HepG2 (cell line): ENCODE data around the gene ZNF79. TPM values are rescaled to one million over a fixed set of nuclear protein-coding genes. Genes with fewer than 3 reads are reported as not detected.
A peak's percentile ranks its signal among the peaks of the same experiment; 100 is the strongest.

Experiments used
- AGO2 ChIP-seq: fragments of 200-400 bp; formaldehyde crosslinking; optimal IDR thresholded peaks from 2 replicates; pipeline ENCODE3; 2017; ENCODE audit warnings: mild to moderate bottlenecking, low read depth, low read length, moderate library complexity
- ATF1 ChIP-seq: IDR thresholded peaks from 2 replicates; pipeline ENCODE4 v1.6.1; 2016; ENCODE audit warnings: mild to moderate bottlenecking, control low read depth
- ELF4 ChIP-seq: sonication (generic); formaldehyde crosslinking; IDR thresholded peaks from 2 replicates; pipeline ENCODE4 v1.5.0; 2020; ENCODE audit warnings: missing genetic modification reagents, mild to moderate bottlenecking, moderate library complexity, borderline replicate concordance
- FOXA1 ChIP-seq, 2 experiments: fragments of 450-650 bp in 1 of 2; sonication (generic) in 1 of 2; formaldehyde crosslinking in 1 of 2; IDR thresholded peaks; 2 replicates each; pipeline versions ENCODE4 v1.4.0 to v1.6.1; 2016 to 2020; ENCODE audit warnings: missing genetic modification reagents in 1 of 2
- IRX3 ChIP-seq: sonication (generic); formaldehyde crosslinking; IDR thresholded peaks from 2 replicates; pipeline ENCODE4 v1.8.1; 2023; ENCODE audit warnings: mild to moderate bottlenecking, low read depth, missing genetic modification reagents, borderline replicate concordance
- KDM4B ChIP-seq: sonication (generic); formaldehyde crosslinking; IDR thresholded peaks from 2 replicates; pipeline ENCODE4 v1.4.0; 2020; ENCODE audit warnings: missing genetic modification reagents
- MAZ ChIP-seq, 2 experiments: sonication (generic) in 1 of 2; formaldehyde crosslinking in 1 of 2; IDR thresholded peaks; 2 replicates each; pipeline versions ENCODE4 v1.5.0 to v1.6.1; 2012 to 2020; ENCODE audit warnings: low read depth in 2 of 2, mild to moderate bottlenecking in 2 of 2, borderline replicate concordance in 1 of 2, improper control_type of control experiment in 1 of 2, low read length in 1 of 2, missing genetic modification reagents in 1 of 2, moderate library complexity in 1 of 2
- MED13 ChIP-seq: sonication (generic); formaldehyde crosslinking; IDR thresholded peaks from 2 replicates; pipeline ENCODE4 v1.5.0; 2020; ENCODE audit warnings: missing genetic modification reagents
- MIER3 ChIP-seq: IDR thresholded peaks from 2 replicates; pipeline ENCODE4 v1.6.1; 2016; ENCODE audit warnings: missing compliant biosample characterization, borderline replicate concordance
- MTF1 ChIP-seq: sonication (generic); formaldehyde crosslinking; IDR thresholded peaks from 2 replicates; pipeline ENCODE4 v1.5.0; 2020; ENCODE audit warnings: missing genetic modification reagents
- NCOA2 ChIP-seq: sonication (generic); formaldehyde crosslinking; IDR thresholded peaks from 2 replicates; pipeline ENCODE4 v1.8.0; 2022; ENCODE audit warnings: inconsistent platforms
- NFYB ChIP-seq: sonication (generic); formaldehyde crosslinking; IDR thresholded peaks from 2 replicates; pipeline ENCODE4 v1.4.0; 2020; ENCODE audit warnings: missing genetic modification reagents
- NONO ChIP-seq, 2 experiments: fragments of 450-650 bp in 1 of 2; sonication (generic) in 1 of 2; formaldehyde crosslinking in 1 of 2; IDR thresholded peaks in 1 of 2; conservative IDR thresholded peaks in 1 of 2; 2 replicates each; pipeline versions ENCODE4 v1.6.1 to v1.8.0; 2017 to 2022; ENCODE audit warnings: mild to moderate bottlenecking in 1 of 2, missing genetic modification reagents in 1 of 2, moderate library complexity in 1 of 2
- PHF5A ChIP-seq: IDR thresholded peaks from one replicate; pipeline ENCODE4 v1.6.1; 2018; ENCODE audit warnings: low read depth, missing genetic modification reagents; ENCODE audit not compliant: unreplicated experiment
- SOX13 ChIP-seq, 3 experiments: fragments of 450-650 bp in 1 of 3; sonication (generic) in 1 of 3; formaldehyde crosslinking in 1 of 3; IDR thresholded peaks in 2 of 3; conservative IDR thresholded peaks in 1 of 3; 2 replicates each; pipeline versions ENCODE4 v1.5.0 to v1.6.1; 2016 to 2020; ENCODE audit warnings: antibody characterized with exemption in 1 of 3, mild to moderate bottlenecking in 1 of 3, missing compliant biosample characterization in 1 of 3, missing genetic modification reagents in 1 of 3, moderate library complexity in 1 of 3
- ZBTB7A ChIP-seq: sonication (generic); formaldehyde crosslinking; IDR thresholded peaks from 2 replicates; pipeline ENCODE4 v1.8.0; 2022; ENCODE audit warnings: mild to moderate bottlenecking, missing genetic modification reagents
- ZKSCAN5 ChIP-seq: sonication (generic); formaldehyde crosslinking; IDR thresholded peaks from 2 replicates; pipeline ENCODE4 v1.5.1; 2020; ENCODE audit warnings: mild to moderate bottlenecking, missing genetic modification reagents
- ZNF136 ChIP-seq: sonication (generic); formaldehyde crosslinking; IDR thresholded peaks from 2 replicates; pipeline ENCODE4 v1.8.1; 2022; ENCODE audit warnings: low read depth, mild to moderate bottlenecking, moderate library complexity, missing genetic modification reagents
- ZNF180 ChIP-seq: sonication (generic); formaldehyde crosslinking; IDR thresholded peaks from 2 replicates; pipeline ENCODE4 v1.4.0; 2020; ENCODE audit warnings: low read depth, missing genetic modification reagents, borderline replicate concordance
- ZNF44 ChIP-seq: sonication (generic); formaldehyde crosslinking; IDR thresholded peaks from 2 replicates; pipeline ENCODE4 v1.5.1; 2020; ENCODE audit warnings: mild to moderate bottlenecking, missing genetic modification reagents
- ZNF713 ChIP-seq: sonication (generic); formaldehyde crosslinking; IDR thresholded peaks from 2 replicates; pipeline ENCODE4 v1.4.0; 2020; ENCODE audit warnings: mild to moderate bottlenecking, missing genetic modification reagents
- ZSCAN30 ChIP-seq: sonication (generic); formaldehyde crosslinking; IDR thresholded peaks from 2 replicates; pipeline ENCODE4 v1.5.0; 2020; ENCODE audit warnings: mild to moderate bottlenecking, missing genetic modification reagents
- polyA plus RNA-seq, 8 experiments: library from polyadenylated mRNA; depleted of rRNA in 3 of 8; stranded (reverse) in 7 of 8; unstranded in 1 of 8; fragments of >200 nt; fragmentation: Illumina TruSeq in 4 of 8; extraction: Trizol in 4 of 8; gene quantifications; 2 replicates each; pipeline versions ENCODE4 v1.2.1 to v1.2.3, GENCODE V29; 2011 to 2016; ENCODE audit warnings: low read depth in 4 of 8, missing spikeins in 1 of 8, mixed read lengths in 1 of 8; ENCODE audit not compliant: insufficient read depth in 1 of 8
- total RNA-seq, 5 experiments: library from RNA; depleted of rRNA; stranded (reverse); fragments of >200 nt; fragmentation: Illumina TruSeq; extraction: Trizol; gene quantifications; 2 replicates each; pipeline ENCODE4 v1.2.3, GENCODE V29; 2016; ENCODE audit warnings: low read depth in 1 of 5
- TF ChIP-seq, protein P1 (sequence below): sonication (generic); formaldehyde crosslinking; IDR thresholded peaks from 2 replicates; pipeline ENCODE4 v1.4.0; 2020; ENCODE audit warnings: missing genetic modification reagents, borderline replicate concordance
- TF ChIP-seq, protein P2 (sequence below): sonication (generic); formaldehyde crosslinking; IDR thresholded peaks from 2 replicates; pipeline ENCODE4 v1.5.0; 2020; ENCODE audit warnings: missing genetic modification reagents

The ZNF79 gene
- total and polyA plus RNA-seq, 2 of the 13 experiments (the other 11 are each of a cell fraction or from before 2014, with no cell fraction given), result 3.7 to 8.1 TPM

DNA sequence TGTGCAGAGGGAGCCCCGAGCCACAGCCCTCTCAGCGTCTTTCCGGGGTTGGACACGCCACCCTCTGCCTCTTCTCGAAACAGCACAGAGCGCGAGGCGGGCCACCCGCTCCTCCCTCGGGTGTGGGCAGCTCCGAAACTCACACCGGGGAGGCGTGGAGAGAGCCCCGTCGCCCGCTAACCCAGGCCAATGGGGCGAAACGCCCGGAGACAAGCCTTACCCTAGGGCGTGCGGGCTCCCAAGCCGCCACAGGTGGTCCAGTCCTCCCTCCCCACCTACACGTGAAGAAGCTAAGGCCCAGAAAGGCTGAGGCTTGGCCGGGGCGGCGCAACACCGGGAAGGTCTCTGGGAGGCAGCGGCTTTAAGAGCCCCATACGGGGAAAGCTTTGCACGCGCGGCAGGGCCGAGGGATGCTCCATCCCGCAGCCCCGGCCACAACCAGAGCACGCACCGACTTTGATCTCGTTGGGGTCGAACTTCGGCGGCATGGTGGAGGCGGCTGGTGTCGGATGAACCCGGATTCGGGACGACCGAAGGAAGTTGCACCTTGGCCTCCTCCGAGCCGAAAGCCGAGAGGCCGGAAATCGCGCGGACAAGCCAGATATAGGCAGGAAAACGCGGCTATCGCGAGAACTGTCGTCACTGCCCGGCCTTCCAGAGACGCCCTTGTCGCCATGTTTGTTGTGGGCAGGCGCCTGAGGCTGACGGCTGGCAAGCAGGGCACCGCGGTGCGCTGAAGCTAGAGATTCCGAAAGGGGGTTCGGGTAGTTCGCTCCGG, 26.8 kb downstream of the ZNF79 start, which contains the start of the genes LRSAM1 and RPL12 (continued):
- TF ChIP-seq, protein P1, sequence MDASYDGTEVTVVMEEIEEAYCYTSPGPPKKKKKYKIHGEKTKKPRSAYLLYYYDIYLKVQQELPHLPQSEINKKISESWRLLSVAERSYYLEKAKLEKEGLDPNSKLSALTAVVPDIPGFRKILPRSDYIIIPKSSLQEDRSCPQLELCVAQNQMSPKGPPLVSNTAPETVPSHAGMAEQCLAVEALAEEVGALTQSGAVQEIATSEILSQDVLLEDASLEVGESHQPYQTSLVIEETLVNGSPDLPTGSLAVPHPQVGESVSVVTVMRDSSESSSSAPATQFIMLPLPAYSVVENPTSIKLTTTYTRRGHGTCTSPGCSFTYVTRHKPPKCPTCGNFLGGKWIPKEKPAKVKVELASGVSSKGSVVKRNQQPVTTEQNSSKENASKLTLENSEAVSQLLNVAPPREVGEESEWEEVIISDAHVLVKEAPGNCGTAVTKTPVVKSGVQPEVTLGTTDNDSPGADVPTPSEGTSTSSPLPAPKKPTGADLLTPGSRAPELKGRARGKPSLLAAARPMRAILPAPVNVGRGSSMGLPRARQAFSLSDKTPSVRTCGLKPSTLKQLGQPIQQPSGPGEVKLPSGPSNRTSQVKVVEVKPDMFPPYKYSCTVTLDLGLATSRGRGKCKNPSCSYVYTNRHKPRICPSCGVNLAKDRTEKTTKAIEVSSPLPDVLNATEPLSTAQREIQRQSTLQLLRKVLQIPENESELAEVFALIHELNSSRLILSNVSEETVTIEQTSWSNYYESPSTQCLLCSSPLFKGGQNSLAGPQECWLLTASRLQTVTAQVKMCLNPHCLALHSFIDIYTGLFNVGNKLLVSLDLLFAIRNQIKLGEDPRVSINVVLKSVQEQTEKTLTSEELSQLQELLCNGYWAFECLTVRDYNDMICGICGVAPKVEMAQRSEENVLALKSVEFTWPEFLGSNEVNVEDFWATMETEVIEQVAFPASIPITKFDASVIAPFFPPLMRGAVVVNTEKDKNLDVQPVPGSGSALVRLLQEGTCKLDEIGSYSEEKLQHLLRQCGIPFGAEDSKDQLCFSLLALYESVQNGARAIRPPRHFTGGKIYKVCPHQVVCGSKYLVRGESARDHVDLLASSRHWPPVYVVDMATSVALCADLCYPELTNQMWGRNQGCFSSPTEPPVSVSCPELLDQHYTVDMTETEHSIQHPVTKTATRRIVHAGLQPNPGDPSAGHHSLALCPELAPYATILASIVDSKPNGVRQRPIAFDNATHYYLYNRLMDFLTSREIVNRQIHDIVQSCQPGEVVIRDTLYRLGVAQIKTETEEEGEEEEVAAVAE (CRISPR knock-in tag), result peak; percentile 75
- TF ChIP-seq ZNF713 (CRISPR knock-in tag) (no peak; the same call in 1 of the 2 replicates), ZNF180 (CRISPR knock-in tag) (peak; percentile 52; the same call in 1 of the 2 replicates), ZSCAN30 (CRISPR knock-in tag) (peak; percentile 77; the same call in 1 of the 2 replicates), MIER3 (CRISPR knock-in tag) (peak; percentile 55; the same call in 1 of the 2 replicates), PHF5A (CRISPR knock-in tag) (peak; percentile 89), MED13 (0 out of 2 replicates have a peak, but pooled peaks have one; percentile 29), NCOA2 (CRISPR knock-in tag) (peak; percentile 58; the same call in 1 of the 2 replicates), KDM4B (no peak), MAZ (IDR thresholded peaks at IDR 0.05; ENCODE audit: borderline replicate concordance, low read depth, low read length) (no peak), MAZ (CRISPR knock-in tag; IDR thresholded peaks at IDR 0.05; ENCODE audit: low read depth) (no peak), NFYB (CRISPR knock-in tag) (no peak), IRX3 (CRISPR knock-in tag) (no peak), MTF1 (CRISPR knock-in tag) (peak; percentile 80), ATF1 (peak; percentile 94), ZBTB7A (CRISPR knock-in tag) (no peak), NONO (IDR thresholded peaks at IDR 0.05) (no peak), NONO (CRISPR knock-in tag; conservative IDR thresholded peaks at IDR 0.05) (peak; percentile 92), AGO2 (peak; percentile 98), ZNF136 (CRISPR knock-in tag) (no peak), SOX13 (IDR thresholded peaks at IDR 0.05) (peak; percentile 64; the same call in 1 of the 2 replicates), SOX13 (CRISPR knock-in tag; conservative IDR thresholded peaks at IDR 0.05 in 1 of 2, IDR thresholded peaks at IDR 0.05 in 1 of 2) (peak in 1 of 2 experiments; percentile 49; a peak in 1 of 4 replicates), ZNF44 (CRISPR knock-in tag) (no peak), ELF4 (peak; percentile 84; the same call in 1 of the 2 replicates), ZKSCAN5 (CRISPR knock-in tag) (no peak), FOXA1 (IDR thresholded peaks at IDR 0.05) (no peak), FOXA1 (CRISPR knock-in tag; IDR thresholded peaks at IDR 0.05) (no peak)
- TF ChIP-seq, protein P2, sequence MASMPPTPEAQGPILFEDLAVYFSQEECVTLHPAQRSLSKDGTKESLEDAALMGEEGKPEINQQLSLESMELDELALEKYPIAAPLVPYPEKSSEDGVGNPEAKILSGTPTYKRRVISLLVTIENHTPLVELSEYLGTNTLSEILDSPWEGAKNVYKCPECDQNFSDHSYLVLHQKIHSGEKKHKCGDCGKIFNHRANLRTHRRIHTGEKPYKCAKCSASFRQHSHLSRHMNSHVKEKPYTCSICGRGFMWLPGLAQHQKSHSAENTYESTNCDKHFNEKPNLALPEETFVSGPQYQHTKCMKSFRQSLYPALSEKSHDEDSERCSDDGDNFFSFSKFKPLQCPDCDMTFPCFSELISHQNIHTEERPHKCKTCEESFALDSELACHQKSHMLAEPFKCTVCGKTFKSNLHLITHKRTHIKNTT (CRISPR knock-in tag), result no peak
